ENCODE results near the gene MILR1.
A peak's percentile ranks its signal among the peaks of the same experiment; 100 is the strongest.

MILR1 gene

GRCh38 chr17:64503821-64504768 lies 55.2 kb downstream of the MILR1 start:
- Histone ChIP-seq H3K36me3 (replicated peaks; ENCODE audit: low read depth, low read length) (peaks cover 66% of the 10 kb centered on the region), H3K79me2 (ENCODE audit: low read length) (peaks cover 88% of the 10 kb centered on the region), H4K20me1 (ENCODE audit: insufficient read depth, low read length) (peaks cover 26% of the 10 kb centered on the region), H3K4me2 (ENCODE audit: low read length) (peak overlapping the region; percentile 81), H3K4me3 (ENCODE audit: low read length) (peak overlapping the region; percentile 92), H3K4me1 (ENCODE audit: low read length) (peaks cover 22% of the 10 kb centered on the region), H3K27me3 (ENCODE audit: low read depth, low read length) (no peaks in the 10 kb centered on the region), H3K27ac (ENCODE audit: low read length) (peak overlapping the region; percentile 80; the same call in 1 of the 2 replicates), H3K9me3 (ENCODE audit: insufficient read depth, low read length) (no peaks in the 10 kb centered on the region), H3K9ac (ENCODE audit: low read length) (peak overlapping the region; percentile 99), H2AFZ (ENCODE audit: low read depth, low read length) (no peak overlapping the region)
- no peak for TF ChIP-seq CTCF (IDR thresholded peaks at IDR 0.05; ENCODE audit: low read depth, low read length)
- no peak for TF ChIP-seq EZH2phosphoT487 (IDR thresholded peaks at IDR 0.05; ENCODE audit: low read depth)

- Histone ChIP-seq H3K4me2 (ENCODE audit: low read length) (peak overlapping the region; percentile 81), H3K27me3 (ENCODE audit: low read depth, low read length) (no peaks in the 10 kb centered on the region), H3K4me1 (ENCODE audit: low read length) (peaks cover 22% of the 10 kb centered on the region), H3K36me3 (replicated peaks; ENCODE audit: low read depth, low read length) (peaks cover 62% of the 10 kb centered on the region), H3K9ac (ENCODE audit: low read length) (peak overlapping the region; percentile 99), H3K9me3 (ENCODE audit: insufficient read depth, low read length) (no peaks in the 10 kb centered on the region), H4K20me1 (ENCODE audit: insufficient read depth, low read length) (peaks cover 26% of the 10 kb centered on the region), H2AFZ (ENCODE audit: low read depth, low read length) (no peak overlapping the region), H3K79me2 (ENCODE audit: low read length) (peaks cover 91% of the 10 kb centered on the region), H3K4me3 (ENCODE audit: low read length) (peak overlapping the region; percentile 92), H3K27ac (ENCODE audit: low read length) (peak overlapping the region; percentile 80)
- TF ChIP-seq CTCF (IDR thresholded peaks at IDR 0.05; ENCODE audit: low read depth, low read length) = no peak
- no peak for TF ChIP-seq EZH2phosphoT487 (IDR thresholded peaks at IDR 0.05; ENCODE audit: low read depth)
Observed at GRCh38 chr17:64504769-64505339, 55.9 kb downstream of the MILR1 start.

- Histone ChIP-seq H4K20me1 (ENCODE audit: insufficient read depth, low read length) (peaks cover 26% of the 10 kb centered on the region), H2AFZ (ENCODE audit: low read depth, low read length) (no peak overlapping the region), H3K36me3 (replicated peaks; ENCODE audit: low read depth, low read length) (peaks cover 59% of the 10 kb centered on the region), H3K79me2 (ENCODE audit: low read length) (peaks cover 87% of the 10 kb centered on the region), H3K27me3 (ENCODE audit: low read depth, low read length) (no peaks in the 10 kb centered on the region), H3K4me2 (ENCODE audit: low read length) (peak overlapping the region; percentile 81), H3K4me3 (ENCODE audit: low read length) (peak overlapping the region; percentile 92), H3K9me3 (ENCODE audit: insufficient read depth, low read length) (no peaks in the 10 kb centered on the region), H3K4me1 (ENCODE audit: low read length) (peaks cover 18% of the 10 kb centered on the region), H3K27ac (ENCODE audit: low read length) (peak overlapping the region; percentile 80), H3K9ac (ENCODE audit: low read length) (peak overlapping the region; percentile 99)
- TF ChIP-seq EZH2phosphoT487 (IDR thresholded peaks at IDR 0.05; ENCODE audit: low read depth) (no peak), CTCF (IDR thresholded peaks at IDR 0.05; ENCODE audit: low read depth, low read length) (no peak)
Observed at GRCh38 chr17:64505340-64506200, 56.7 kb downstream of the MILR1 start.
